CD14-positive monocyte (primary cell): ENCODE results near the gene RECQL5. TPM values are rescaled to one million over a fixed set of nuclear protein-coding genes. Genes with fewer than 3 reads are reported as not detected.
A peak's percentile ranks its signal among the peaks of the same experiment; 100 is the strongest.

ENCODE experiments used
- DNase-seq, 3 donors: peaks; one replicate each; pipeline ENCODE4 v3.0.0-alpha.2; 2011 to 2022
- H2AFZ ChIP-seq: 2 replicates; pipeline ENCODE4 v1.6.0; 2012; ENCODE audit warnings: mild to moderate bottlenecking, low read depth, low read length, inconsistent platforms; ENCODE audit not compliant: insufficient read depth, poor library complexity, severe bottlenecking
- H3K27ac ChIP-seq, 2 donors: 1 replicate in 1 of 2; 2 replicates in 1 of 2; pipeline ENCODE4 v1.5.1; 2012 to 2013; ENCODE audit warnings: low read length in 2 of 2, control low read depth in 1 of 2, inconsistent platforms in 1 of 2, low read depth in 1 of 2, mild to moderate bottlenecking in 1 of 2
- H3K27me3 ChIP-seq, 2 donors: one replicate each; pipeline versions ENCODE4 v1.6.0 to v1.6.1; 2011 to 2013; ENCODE audit warnings: low read length in 2 of 2; ENCODE audit not compliant: control insufficient read depth in 2 of 2, insufficient read depth in 2 of 2
- H3K36me3 ChIP-seq, 2 donors: replicated peaks in 1 of 2; 1 replicate in 1 of 2; 2 replicates in 1 of 2; pipeline versions ENCODE4 v1.5.1 to v1.6.1; 2012 to 2013; ENCODE audit warnings: low read length in 2 of 2, control low read depth in 1 of 2, inconsistent platforms in 1 of 2, mild to moderate bottlenecking in 1 of 2; ENCODE audit not compliant: insufficient read depth in 2 of 2, control insufficient read depth in 1 of 2
- H3K4me1 ChIP-seq, 2 donors: 1 replicate in 1 of 2; 2 replicates in 1 of 2; pipeline versions ENCODE4 v1.5.1 to v1.6.1; 2012 to 2013; ENCODE audit warnings: low read length in 2 of 2, control low read depth in 1 of 2, inconsistent platforms in 1 of 2, mild to moderate bottlenecking in 1 of 2, moderate library complexity in 1 of 2; ENCODE audit not compliant: insufficient read depth in 2 of 2, control insufficient read depth in 1 of 2
- H3K4me2 ChIP-seq: replicated peaks from 2 replicates; pipeline ENCODE3; 2012; ENCODE audit warnings: low read length, moderate library complexity, mild to moderate bottlenecking; ENCODE audit not compliant: poor library complexity, severe bottlenecking; ENCODE audit errors: extremely low read depth
- H3K4me3 ChIP-seq, 3 experiments: fragments of 200-600 bp in 1 of 3; sonication (generic) in 1 of 3; replicated peaks in 1 of 3; 1 replicate in 2 of 3; 2 replicates in 1 of 3; pipeline ENCODE4 v1.5.1; 2011 to 2013; ENCODE audit warnings: low read length in 3 of 3, mild to moderate bottlenecking in 3 of 3, control low read depth in 2 of 3, low read depth in 2 of 3, inconsistent platforms in 1 of 3, moderate library complexity in 1 of 3
- H3K79me2 ChIP-seq: 2 replicates; pipeline ENCODE4 v1.6.0; 2012; ENCODE audit warnings: mild to moderate bottlenecking, control low read depth, inconsistent platforms, low read length, moderate library complexity; ENCODE audit not compliant: insufficient read depth
- H3K9ac ChIP-seq: 2 replicates; pipeline ENCODE4 v1.6.0; 2017; ENCODE audit warnings: low read length, mild to moderate bottlenecking; ENCODE audit not compliant: insufficient read depth, poor library complexity, severe bottlenecking
- H3K9me3 ChIP-seq, 2 donors: replicated peaks in 1 of 2; 1 replicate in 1 of 2; 2 replicates in 1 of 2; pipeline versions ENCODE4 v1.5.1 to v1.6.1; 2012 to 2013; ENCODE audit warnings: low read length in 2 of 2, control low read depth in 1 of 2; ENCODE audit not compliant: control insufficient read depth in 1 of 2, insufficient read depth in 1 of 2
- H4K20me1 ChIP-seq: 2 replicates; pipeline ENCODE4 v1.6.0; 2012; ENCODE audit warnings: mild to moderate bottlenecking, low read length, control low read depth, moderate library complexity; ENCODE audit not compliant: insufficient read depth
- H3K27ac Mint-ChIP-seq, 7 donors: one replicate each; pipeline ENCODE4 v1.8.0; 2020; ENCODE audit warnings: mild to moderate bottlenecking in 7 of 7, mixed read lengths in 7 of 7, moderate library complexity in 6 of 7, inconsistent platforms in 2 of 7
- H3K27me3 Mint-ChIP-seq, 3 donors: one replicate each; pipeline ENCODE4 v1.8.0; 2021 to 2022; ENCODE audit warnings: low read depth in 3 of 3, mild to moderate bottlenecking in 3 of 3, mixed read lengths in 3 of 3, moderate library complexity in 3 of 3, inconsistent platforms in 1 of 3
- H3K36me3 Mint-ChIP-seq, 2 donors: one replicate each; pipeline ENCODE4 v1.8.0; 2020; ENCODE audit warnings: mixed read lengths in 2 of 2, inconsistent platforms in 1 of 2, mild to moderate bottlenecking in 1 of 2
- H3K4me1 Mint-ChIP-seq: one replicate; pipeline ENCODE4 v1.8.0; 2020; ENCODE audit warnings: mild to moderate bottlenecking, mixed read lengths
- H3K4me3 Mint-ChIP-seq, 2 donors: one replicate each; pipeline ENCODE4 v1.8.0; 2020; ENCODE audit warnings: mild to moderate bottlenecking in 2 of 2, mixed read lengths in 2 of 2, moderate library complexity in 1 of 2
- H3K9me3 Mint-ChIP-seq, 7 donors: one replicate each; pipeline ENCODE4 v1.8.0; 2020 to 2022; ENCODE audit warnings: mixed read lengths in 7 of 7, mild to moderate bottlenecking in 6 of 7, moderate library complexity in 6 of 7, inconsistent platforms in 2 of 7
- CTCF ChIP-seq: fragments of 200-600 bp; IDR thresholded peaks from one replicate; pipeline ENCODE4 v1.8.0; 2022; ENCODE audit warnings: antibody characterized with exemption, mild to moderate bottlenecking
- WGBS: methylation state at CpG from one replicate; pipeline ENCODE4 v1.1.5; 2013; ENCODE audit warnings: missing lambda C conversion rate; ENCODE audit not compliant: insufficient coverage; 5-methylcytosine and 5-hydroxymethylcytosine counted together
- intact Hi-C, 2 donors: fragments of 100-400 bp; cut with micrococcal nuclease; formaldehyde crosslinking; loops; one replicate each; pipeline versions ENCODE4 v1.15.0 to v1.15.1; 2023
- polyA plus RNA-seq, 3 donors: library from polyadenylated mRNA; depleted of rRNA in 1 of 3; unstranded in 2 of 3; stranded (reverse) in 1 of 3; fragments of 300-500 nt in 2 of 3; fragments of >200 nt in 1 of 3; fragmentation: Illumina TruSeq in 2 of 3; gene quantifications; 1 replicate in 2 of 3; 2 replicates in 1 of 3; pipeline ENCODE4 v1.2.3, GENCODE V29; 2012 to 2021

The RECQL5 gene
- polyA plus RNA-seq, 3 donors, result 3.1 to 27.7 (median 4.4) TPM

- H3K9me3 Mint-ChIP-seq, result no peaks in the 10 kb centered on the region
- no peak overlapping the region for H3K4me3 Mint-ChIP-seq
- peak overlapping the region in 1 of 7 donors; percentile 50 for H3K27ac Mint-ChIP-seq
- DNase-seq, result no peak
- no peaks in the 10 kb centered on the region for H4K20me1 ChIP-seq
- H3K4me1 ChIP-seq, result no peaks in the 10 kb centered on the region
- H3K27ac ChIP-seq, result no peak overlapping the region
- no peak overlapping the region for H3K9ac ChIP-seq
- H3K36me3 Mint-ChIP-seq, result peaks cover 84 to 86% of the 10 kb centered on the region in 2 donors
- WGBS, result 97% methylated on average over 13 of the region's 27 CpGs
- H3K79me2 ChIP-seq, result no peaks in the 10 kb centered on the region
- no peak overlapping the region for H3K4me2 ChIP-seq
- no peak for TF ChIP-seq CTCF
- no peak overlapping the region for H3K4me3 ChIP-seq
- peaks cover 0 to 2% (median 0%) of the 10 kb centered on the region in 3 donors for H3K27me3 Mint-ChIP-seq
- H2AFZ ChIP-seq, result no peak overlapping the region
- H3K36me3 ChIP-seq, result peaks cover 72 to 87% of the 10 kb centered on the region in 2 donors
- H3K27me3 ChIP-seq, result no peaks in the 10 kb centered on the region
- no peaks in the 10 kb centered on the region for H3K9me3 ChIP-seq
- H3K4me1 Mint-ChIP-seq, result no peaks in the 10 kb centered on the region
- intact Hi-C loops, result loop anchor here in 1 of 2 donors (5.0 kb wide), 1 partner anchor 37 kb away; no protein-coding TSS in a partner anchor
Measured at GRCh38 chr17:75704963-75705875, 38.3 kb upstream of the RECQL5 start.

GRCh38 chr17:75703591-75703990 is 36.6 kb upstream of the RECQL5 start:
- no peaks in the 10 kb centered on the region for H3K4me1 Mint-ChIP-seq
- Histone ChIP-seq H3K4me3 (no peak overlapping the region), H3K79me2 (no peaks in the 10 kb centered on the region), H3K4me2 (no peak overlapping the region), H3K9ac (no peak overlapping the region), H3K9me3 (no peaks in the 10 kb centered on the region), H2AFZ (no peak overlapping the region), H4K20me1 (peaks cover 7% of the 10 kb centered on the region), H3K36me3 (peaks cover 85 to 100% of the 10 kb centered on the region in 2 donors), H3K27ac (no peak overlapping the region), H3K27me3 (no peaks in the 10 kb centered on the region), H3K4me1 (no peaks in the 10 kb centered on the region)
- intact Hi-C loops, result no loop called here
- H3K27me3 Mint-ChIP-seq, result peaks cover 0 to 2% (median 0%) of the 10 kb centered on the region in 3 donors
- DNase-seq, result no peak
- 99% methylated on average over 8 of the region's 9 CpGs for WGBS
- peak overlapping the region in 2 of 7 donors; percentile 62 to 80 for H3K27ac Mint-ChIP-seq
- no peak overlapping the region for H3K4me3 Mint-ChIP-seq
- no peak for TF ChIP-seq CTCF
- H3K9me3 Mint-ChIP-seq, result no peaks in the 10 kb centered on the region
- H3K36me3 Mint-ChIP-seq, result peaks cover 95 to 97% of the 10 kb centered on the region in 2 donors
